ENCODE measurements around the gene XPO6.

GRCh38 chr16:28168991-28169554 is 42.7 kb downstream of the XPO6 start:
- no peak for TF ChIP-seq CTCF (conservative IDR thresholded peaks at IDR 0.05; ENCODE audit: low read length)
- TF ChIP-seq EZH2phosphoT487 (IDR thresholded peaks at IDR 0.05; ENCODE audit: borderline replicate concordance), result no peak
